HG02759 (cell line): ENCODE results near the gene C1QTNF3.
"Not testable (repeated sequence)": the region's sequence is repeated elsewhere in the genome, so short reads cannot be mapped to it uniquely, and the experiment has no call there.

Source experiments
- ATAC-seq: cut with Tn5 transposase; IDR thresholded peaks from one replicate; pipeline ENCODE4 v1.9.1; 2021; ENCODE audit warnings: mild to moderate bottlenecking, moderate library complexity; ENCODE audit not compliant: unreplicated experiment

C1QTNF3 gene

DNA sequence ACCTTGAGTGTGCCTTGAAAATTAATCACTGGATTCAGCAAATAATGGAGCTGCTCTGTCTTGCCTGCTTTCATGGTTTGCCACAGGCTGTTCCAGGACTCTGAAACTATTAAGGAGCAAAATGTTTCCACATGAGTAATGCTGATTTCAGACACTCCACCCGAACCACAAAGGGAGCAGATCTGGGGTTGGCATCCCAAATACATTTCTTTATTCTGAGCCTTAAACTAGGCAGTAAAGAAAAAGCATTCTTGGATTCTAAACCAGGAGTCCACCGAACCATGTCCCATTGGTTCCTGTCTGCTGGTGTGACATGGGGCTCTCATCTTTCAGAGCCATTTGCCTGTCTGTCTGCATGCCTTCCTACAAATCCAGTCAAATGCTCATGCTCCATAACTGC lies 10.1 kb upstream of the C1QTNF3 start:
- ATAC-seq, result no peak

DNA sequence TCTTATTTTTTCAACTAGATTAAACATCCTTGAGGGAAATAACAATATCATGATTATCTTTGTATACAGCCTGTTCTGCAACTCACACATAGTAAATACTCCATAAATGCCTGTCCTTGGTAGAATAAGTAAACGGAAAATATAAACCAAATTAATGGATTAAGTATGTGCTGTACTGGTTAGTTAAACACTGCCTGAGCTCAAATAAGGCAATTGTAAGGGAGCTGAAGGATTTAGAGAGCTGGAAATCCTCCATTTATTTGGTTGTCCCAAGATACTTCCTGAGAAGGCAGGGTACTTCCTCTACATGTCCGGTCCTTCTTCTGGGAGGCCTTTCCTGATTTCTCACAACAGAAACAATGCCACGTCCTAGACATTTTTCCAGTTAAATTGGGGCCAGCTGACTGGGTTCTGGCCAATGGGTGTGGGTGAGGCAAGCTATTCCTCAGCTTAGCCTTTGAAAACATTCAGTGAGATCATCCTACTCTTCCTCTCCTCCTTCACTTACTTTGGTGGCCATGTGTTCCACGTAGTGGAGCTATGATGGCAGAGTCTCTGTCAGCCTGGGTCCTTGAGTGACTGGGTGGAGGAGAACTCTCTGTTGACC lies 8.5 kb upstream of the C1QTNF3 start:
- no peak for ATAC-seq

DNA sequence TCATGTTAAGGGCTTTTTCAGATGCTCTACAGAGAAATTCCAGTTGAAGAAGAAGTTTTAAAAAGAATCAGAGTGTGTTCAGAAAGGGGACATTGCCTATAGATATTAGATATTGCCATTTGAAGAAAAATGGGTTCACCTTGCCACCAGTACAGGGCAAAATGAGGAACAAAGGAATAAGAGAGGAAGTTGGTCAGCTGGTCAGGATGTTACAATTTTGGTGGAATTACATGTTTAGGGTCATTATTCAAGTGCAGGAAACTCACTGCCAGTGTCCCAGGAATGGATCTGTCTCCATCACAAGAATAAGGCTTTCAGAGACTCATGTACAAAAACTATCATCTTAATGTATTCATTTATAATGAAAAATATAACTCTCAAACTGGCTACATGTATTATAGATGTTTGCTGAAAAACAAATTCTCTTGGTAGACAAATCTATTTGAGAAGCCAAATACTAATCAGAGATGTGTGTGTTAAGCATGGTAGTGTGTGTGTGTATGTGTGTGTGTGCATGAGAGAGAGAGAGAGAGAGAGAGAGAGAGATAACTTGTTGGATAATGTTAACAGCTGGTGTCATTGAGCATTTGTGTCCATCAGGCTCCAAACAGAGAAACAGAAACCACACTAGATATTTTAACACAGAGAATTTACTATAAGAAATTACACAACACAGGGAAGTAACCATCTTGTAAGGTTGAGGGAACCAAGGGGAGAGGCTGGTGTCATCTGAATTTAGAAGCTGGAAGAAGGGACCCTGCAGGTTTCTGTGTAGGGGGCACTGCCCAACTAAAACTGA lies 5.0 kb upstream of the C1QTNF3 start:
- ATAC-seq, result no peak

DNA sequence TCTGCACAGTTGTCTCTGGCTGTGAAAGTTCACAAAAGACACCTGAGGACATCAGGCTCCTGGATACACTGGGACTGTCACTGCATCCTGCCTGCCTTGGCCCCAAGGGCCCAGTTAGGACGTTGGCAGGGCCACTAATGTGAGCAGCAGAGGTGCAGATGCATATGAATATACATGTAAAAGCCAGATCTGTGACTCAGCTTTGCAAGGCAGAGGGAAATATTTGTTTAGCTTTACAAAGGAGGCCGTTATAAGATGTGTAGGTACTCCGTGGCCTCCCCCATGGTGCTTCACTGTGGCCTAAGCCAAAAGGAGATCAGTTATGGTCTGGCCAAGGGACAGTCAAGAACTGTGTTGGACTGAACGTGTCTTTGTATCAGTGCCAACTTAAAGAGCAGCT lies 4.1 kb upstream of the C1QTNF3 start:
- ATAC-seq, result no peak

DNA sequence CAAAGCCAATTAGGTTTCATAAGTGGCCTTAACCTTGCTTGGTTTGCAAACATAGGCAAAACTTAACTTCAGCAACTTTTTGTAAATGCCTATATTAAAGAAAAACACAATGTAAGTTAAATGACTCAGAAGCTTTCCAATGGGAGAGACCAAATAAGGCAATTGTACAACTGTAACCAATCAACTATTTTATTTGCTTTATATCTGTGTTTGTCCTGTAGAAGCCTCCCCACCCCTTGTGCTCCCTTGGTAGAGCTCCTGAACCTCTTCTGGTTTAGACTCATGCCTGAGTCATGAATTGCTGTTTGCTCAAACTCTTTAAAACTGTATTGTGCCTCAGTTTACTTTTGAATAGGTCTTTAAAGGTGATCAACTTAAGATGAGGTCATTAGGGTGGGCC lies 3.0 kb upstream of the C1QTNF3 start:
- no peak for ATAC-seq

DNA sequence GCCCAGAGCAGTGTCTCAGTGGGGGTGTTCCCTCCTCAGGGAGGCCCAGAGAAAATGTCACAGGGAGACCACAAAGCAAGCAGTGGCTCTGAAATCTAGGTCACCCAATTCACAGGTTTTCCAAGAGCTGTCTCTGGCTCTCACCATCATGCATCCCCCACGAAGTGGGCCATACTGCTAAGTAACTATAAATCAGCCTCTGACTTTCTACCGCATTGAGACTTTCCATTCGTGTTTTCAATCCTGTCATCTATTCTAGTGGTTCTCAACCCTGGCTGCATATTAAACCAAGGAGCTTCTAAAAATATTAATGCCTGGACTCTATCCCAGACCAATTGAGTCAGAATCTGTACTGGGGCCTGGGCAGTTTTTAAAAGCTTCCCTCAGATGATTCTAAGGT lies 2.0 kb upstream of the C1QTNF3 start:
- no peak for ATAC-seq

DNA sequence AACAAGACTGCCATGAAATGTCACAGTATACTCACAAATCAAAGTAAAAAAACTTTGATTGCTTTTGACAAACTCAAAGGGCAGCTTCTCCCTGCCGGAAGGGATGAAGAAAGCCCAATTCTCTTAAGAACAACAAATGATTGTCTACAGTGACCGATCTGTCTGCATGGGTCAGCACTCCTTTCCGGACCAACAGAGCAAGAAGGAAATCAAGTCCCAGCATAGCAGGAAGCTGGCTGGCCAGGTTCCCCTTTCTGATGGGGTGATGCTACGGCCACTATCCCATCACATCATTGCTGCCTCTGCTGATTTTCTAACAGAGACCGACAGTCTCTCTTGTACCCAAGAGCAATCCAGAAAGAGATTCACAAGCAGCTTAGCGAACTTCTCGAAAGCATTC lies 692 bp downstream of the C1QTNF3 start:
- peak; percentile 45 for ATAC-seq

DNA sequence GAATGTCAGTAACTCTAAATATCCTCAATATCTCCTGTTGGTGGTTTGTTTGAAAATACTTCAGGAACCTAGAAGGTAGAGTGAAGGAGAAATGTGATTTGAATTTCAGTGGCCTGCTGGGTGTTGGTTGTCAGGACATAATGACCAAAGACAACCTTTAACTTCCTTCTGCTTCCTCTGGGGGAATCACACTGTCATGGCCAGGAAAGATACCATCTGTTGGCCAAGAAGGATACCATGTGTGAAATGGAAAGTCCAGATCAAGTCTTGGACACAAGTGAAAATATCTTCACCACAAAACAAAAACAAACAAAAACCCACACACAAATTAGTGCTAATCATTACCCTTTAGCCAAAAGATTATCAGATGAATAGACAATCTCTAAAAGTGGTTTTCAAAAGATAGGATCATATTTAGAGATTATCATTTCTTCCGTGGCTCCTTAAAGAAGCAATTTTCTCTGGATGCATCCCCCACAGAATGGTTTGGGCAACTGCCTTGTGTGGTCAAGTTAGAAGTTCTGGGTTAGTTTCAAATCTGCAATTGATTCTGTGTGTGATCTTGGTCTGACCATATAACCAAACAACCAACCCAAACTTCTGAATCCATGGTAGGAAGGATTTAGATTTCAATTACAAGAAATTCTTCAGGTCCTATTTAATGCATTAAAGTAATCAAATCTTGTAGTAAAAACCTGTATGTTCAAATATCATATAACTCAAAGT lies 1.6 kb downstream of the C1QTNF3 start:
- ATAC-seq, result peak; percentile 63

DNA sequence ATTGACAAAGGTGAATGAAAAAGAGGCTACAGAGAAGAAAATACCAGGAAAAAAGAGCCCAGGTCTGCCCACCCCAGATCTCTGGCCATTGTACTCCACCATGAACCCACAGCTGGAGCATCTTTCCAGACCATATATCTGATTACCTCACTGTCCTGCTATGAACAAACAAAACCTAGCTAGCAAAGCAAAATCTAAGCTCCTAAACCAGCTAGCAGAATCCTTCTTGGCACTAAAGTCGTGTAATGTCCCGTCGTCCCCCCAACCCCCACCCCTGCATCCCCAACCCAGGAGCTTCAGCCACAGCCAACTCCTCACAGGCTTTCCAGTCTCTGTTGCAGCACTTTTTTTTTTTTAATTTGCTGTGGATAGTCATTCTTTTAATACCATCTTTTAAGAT lies 2.5 kb downstream of the C1QTNF3 start:
- no peak for ATAC-seq

DNA sequence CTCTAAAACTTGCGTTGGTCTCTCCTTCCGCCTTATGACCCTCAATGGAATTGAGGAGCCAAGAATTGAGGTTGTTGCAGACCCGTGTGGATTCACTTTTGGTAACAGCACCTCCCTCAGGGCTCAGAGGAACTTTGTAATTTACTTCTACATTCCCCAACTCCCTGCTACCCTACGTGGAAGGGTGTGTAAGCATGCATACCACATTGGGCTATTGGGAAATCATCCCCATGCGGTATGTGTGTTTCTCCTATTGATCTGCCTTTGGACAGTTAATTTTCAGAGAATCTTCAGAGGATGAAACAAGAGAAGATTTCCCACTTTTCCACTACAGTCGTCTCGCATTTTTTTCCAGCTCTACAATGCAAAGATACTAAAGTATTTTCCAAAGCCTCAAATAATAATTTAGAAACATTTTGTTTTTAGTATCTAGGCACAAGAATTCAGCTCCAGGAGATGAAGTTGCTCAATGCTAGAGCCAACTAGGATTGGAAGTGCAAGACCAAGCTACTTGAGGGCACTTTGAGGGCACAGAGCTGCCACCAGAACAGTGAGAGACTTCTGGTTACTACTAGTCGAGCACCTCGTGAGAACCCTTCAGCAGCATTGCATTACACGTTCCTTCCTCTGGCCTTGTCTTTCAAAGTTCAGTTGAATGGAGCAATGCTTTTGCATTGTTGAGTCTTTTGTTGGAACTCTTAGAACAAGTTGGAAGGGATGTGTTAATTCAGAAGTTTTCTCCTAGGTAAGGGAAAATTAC lies 3.4 kb downstream of the C1QTNF3 start:
- ATAC-seq, result no peak

DNA sequence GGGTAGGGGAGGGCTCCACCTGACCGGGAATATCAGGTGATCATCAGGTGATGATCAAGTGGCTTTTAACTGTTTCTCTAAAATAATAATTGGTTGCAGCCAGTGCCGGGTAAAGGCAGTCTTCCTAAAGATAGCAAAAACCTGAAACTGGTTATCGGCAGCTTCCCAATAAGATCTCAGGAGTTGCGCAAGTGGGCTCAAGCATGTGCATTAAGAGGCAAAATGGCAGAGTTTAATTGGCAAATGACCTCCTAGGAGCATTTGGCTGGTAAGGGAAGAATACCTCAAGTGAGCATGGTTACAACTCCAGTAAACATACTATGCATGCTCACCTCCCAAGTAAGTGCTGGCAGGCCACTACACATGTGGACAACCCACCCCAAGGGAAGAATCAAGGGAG lies 4.2 kb downstream of the C1QTNF3 start:
- no peak for ATAC-seq

DNA sequence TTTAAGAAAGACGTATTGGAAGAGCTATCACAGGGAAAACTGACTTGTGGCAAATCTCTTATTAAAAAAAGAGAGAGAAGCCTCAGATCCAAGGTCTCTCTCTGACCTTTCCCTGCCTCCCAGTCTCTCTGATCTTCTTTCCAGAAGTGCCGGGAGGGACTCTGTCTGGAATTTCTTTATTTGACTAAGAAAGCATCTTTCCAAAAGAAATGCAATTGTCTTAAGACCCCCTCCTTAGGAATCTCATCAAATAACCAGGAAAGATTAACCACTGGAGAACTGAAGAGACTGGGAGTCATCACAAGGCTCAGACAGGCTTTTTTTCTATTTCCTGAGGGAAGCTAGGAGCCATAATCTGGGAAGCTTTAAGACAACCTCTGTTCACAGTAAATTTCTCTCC lies 4.6 kb downstream of the C1QTNF3 start:
- ATAC-seq, result no peak

DNA sequence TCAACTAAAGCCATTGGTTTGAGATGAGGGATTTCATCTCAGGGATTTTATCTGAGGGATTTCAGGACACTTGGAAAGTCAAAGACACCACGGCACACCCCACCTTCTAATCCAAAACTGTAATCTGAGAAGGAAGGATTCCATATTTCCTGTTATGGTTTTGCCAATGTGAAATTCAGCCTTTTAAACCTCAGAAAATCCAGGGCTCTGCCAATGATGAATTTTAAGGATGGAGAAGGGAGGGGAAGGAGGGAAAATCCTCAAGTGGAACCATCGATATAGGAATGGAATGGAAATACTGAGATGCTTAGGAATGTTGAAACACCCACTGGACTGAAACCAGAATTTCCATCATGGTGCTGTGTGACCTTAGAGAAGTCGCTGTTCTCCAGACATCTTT lies 5.3 kb downstream of the C1QTNF3 start:
- ATAC-seq, result no peak

DNA sequence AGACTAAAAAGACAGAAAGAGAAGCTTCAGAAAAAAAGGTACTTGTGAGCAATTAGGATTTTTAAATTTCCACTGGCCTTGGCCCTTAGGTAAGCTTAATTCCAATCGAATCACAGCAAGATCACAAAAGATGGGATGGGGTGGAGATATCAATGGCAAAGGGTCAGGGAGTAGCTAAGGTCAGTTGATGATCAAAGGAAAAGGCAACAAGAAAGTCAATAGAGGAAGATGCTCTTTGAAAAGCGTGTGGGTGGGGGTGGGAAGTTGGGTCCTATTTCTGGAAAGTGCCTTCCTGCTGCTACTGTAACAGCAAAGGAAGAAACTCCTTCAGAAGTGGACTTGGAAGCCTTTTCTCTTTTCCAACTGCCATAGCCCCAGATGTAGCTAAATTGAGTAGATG lies 7.3 kb downstream of the C1QTNF3 start:
- ATAC-seq, result no peak

DNA sequence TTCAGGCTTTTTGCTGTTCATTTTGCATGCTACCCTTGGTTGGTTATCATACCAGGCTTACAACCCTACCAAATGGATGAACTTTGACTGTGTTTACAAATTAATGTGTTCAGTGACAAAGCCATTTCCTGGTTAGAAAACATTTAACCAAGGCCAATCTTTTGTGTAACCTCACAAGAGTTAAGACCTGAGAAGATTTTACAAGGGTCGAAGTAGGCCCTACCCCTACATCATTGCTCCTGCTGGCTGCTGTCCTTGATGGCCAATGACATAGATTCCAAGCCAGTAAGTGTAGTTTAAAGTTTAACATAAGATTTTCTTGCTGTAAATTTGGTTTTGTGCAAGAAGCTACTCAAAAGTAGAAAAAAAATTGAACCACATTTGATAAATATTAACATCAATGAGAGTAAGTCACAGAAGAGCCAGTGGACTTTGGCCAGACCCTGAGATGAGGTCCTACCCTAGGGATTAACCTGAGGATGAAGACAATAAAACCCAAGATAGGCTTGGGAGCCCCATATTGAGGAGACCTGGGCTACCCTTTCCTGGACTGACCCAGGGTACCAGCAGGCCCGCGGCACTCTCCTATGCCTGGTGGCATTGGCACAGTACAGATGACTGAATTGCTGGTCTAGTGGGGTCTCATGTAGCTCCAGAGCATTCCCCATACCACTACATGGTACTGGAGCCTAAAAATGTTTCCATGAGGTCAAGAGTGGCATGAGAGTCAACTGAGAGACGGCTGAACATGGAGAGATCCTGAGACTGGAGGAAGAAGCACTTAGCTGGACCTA lies 8.3 kb downstream of the C1QTNF3 start:
- ATAC-seq, result peak; percentile 83

DNA sequence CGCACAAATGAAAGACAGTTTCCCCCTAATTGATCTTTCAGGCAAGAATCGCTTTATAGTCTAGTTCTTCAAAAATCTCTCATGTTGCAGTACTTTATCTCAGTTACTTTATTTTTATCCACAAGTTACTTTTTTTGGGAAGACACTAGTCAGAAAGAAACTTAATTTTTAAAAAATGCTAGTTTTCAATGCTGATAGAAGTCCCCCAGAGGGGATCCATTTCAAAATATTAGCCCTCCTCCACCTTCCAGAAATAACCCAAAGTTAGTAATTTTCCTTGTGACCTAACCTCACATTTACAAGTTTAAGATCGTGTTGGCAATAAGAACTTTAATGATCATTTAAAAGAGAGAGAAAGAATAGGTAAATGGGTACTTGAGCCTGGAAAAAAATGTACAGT lies 11.0 kb downstream of the C1QTNF3 start:
- ATAC-seq, result no peak

DNA sequence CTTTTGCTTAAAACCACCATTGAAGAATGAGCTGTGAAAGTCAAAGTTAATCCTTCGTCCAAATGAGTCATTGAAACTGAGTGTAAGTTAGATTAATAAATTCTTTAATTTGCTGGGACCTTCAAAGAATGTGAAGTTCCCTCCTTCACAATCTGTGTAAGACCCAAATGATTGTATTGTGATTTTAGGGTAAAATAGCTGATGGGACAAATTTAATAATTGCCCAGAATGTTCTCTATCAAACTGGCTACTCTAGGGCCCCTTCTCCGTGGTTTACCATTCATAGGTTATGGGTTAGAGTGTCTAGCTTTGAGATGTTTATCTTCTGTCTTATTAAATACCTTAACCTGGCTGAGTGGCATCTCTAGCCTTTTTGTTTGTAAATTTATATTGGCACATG lies 11.9 kb downstream of the C1QTNF3 start:
- no peak for ATAC-seq

DNA sequence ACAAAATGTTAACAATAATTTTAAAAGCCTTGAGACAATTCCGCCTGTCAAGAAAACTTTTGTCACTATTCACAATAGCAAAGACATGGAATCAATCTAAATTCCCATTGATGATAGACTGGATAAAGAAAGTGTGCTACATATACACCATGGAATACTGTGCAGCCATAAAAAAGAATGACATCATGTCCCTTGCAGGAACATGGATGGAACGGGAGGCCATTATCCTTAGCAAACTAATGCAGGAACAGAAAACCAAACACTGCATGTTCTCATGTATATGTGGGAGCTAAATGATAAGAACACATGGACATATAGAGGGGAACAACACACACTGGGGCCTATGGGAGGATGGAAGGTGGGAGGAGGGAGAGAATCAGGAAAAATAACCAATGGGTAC lies 12.4 kb downstream of the C1QTNF3 start:
- ATAC-seq, result not testable (repeated sequence)

DNA sequence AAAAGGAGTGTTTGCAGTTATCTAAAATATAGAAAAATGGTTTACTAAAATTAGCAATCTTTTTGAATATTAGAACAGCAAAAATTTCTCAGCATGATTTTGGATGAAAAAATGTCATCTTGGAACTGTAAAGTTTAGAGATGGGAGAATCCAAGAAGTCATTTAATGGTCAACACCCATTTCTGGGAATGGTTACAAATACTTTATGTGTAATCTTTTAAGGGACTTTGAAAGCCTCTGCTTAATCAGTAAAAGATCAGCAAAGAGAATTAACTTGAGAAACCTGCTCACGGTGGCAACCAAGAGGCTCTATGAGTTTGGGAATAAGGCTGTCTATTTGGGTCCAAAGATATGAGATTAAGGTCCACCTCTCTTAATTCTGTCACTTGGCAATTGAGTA lies 13.0 kb downstream of the C1QTNF3 start:
- no peak for ATAC-seq

DNA sequence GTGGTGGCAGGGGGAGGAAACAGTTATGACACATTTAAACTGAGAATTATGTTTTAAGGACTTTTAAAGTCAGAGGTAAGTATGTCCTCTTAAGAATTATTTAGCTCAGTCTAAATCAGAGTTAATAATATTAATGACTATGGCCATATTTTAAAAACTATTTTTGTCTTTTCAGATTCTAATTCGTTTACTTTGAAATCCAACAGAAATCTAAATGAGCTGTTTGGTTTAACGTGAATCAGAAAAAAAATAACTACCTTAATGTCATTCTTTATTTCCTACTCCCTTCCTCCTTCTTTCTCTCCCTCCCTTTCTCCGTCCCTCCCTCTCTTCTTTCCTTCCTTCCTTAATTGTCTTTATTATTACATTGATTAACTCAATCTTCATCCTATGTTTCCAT lies 14.7 kb downstream of the C1QTNF3 start:
- ATAC-seq, result no peak
